GM21390 (cell line): ENCODE data around the gene ASAP3.
A peak's percentile ranks its signal among the peaks of the same experiment; 100 is the strongest.

Source experiments
- ATAC-seq: cut with Tn5 transposase; IDR thresholded peaks from one replicate; pipeline ENCODE4 v1.9.1; 2021; ENCODE audit not compliant: unreplicated experiment

ASAP3 gene

DNA sequence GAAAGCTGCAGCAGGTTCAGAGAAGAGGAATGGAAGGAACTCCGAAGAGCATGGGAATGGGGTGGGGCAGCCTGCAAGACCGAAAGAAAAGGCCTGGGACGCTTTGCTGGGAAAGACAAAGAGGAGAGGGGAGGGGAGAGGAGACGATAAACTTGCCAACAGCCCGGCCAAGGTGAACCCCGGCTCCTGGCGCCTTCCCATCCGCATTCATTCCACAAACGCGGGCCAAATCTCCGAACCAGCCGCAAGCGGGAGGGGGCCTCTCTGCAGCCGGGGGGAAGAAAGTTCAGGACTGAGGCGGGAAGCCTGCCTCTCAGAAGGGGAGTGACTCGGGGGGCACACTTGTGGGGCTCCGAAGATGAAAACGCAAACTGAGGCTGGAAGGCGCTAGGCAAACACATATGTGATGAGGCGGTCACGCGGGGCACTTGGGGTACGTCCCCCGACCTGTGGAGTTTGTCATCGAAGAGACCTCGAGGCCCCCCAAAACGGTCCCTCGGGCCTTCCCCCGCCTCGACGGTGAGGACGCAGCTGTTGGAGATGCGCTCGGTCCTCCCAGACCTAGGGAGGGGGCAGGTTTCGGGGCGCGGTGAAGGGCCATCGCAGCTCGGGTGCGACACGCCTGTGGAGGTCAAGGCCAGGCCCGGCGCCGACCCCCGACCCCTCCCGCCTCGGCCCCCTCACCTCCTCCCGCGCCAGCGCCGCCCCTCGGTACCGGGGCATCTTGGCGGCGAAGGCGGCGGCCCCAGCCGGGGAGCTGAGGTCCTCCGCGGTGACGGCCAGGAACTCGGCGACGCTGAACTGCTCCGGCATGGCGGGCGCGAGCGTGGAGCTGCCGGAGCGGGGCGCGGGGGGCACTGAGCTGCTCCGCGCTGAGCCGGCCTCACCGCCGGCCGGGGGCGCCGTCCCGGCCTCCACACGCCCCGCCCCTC, at the start of gene ASAP3:
Gene ASAP3, minus strand, starts transcription at position 859 of the 932 bp plus-strand sequence. Its CDS starts 46 bp downstream, at position 813.
- no peak for ATAC-seq

DNA sequence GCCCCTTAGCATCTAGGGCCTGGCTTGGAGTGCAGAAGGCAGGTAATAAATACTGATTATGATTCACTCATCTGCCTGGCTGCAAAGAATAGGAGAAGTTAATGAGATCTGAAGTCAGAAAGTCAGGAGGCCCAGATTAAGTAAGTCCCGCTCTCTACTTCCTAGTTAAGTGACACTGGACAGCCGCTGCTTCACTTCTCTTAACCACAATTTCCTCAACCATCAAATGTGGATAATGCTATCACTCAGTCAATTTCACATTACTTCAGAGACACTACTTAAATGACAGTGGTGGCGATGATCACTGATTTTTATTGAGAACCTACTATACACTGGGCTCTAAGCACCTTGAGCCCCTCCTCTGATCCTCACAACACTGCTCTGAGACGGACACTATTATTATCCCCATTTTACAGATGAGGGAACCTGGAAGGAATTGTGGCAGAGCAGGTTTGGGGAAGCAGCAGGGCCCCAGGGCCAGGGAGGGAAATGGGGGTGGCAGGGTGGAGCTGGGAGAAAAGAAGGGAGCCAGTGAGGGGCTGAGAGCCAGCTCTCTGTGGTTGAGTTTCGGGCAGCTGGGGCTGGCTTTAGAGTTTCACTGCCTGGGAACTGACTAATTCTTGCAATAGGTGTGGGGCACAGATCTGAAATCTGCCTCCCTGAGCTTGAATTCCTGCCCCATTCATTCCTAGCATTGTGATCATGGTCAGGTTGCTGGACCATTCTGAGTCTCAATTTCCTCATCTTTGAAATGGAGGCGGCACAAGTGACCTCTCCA, 49.5 kb upstream of the ASAP3 start:
- no peak for ATAC-seq

DNA sequence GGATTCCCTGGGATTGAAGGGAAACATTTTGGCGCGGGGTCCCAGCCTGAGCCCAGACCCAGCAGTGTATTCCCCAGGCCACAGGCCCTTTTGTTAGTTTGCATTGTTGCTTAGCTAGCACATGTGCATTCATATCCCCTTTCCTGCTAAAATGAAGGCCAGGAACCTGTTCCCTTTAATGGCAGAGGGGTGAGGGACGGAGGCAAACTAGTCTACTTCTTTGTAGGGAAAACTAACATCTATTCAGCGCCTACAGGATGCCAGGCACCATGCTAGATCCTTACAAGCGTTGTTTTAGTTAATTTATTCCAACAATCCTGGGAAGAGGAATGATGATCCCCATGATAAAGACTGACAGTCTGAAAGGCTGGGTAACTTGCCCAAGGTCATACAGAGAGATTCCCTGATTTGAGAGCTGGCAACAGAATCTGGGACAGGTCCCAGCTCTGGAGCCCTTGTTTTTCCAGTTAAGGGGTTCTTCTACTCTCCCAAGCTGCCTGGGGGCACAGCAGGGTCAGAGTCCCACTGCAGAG, 47.6 kb upstream of the ASAP3 start:
- no peak for ATAC-seq

DNA sequence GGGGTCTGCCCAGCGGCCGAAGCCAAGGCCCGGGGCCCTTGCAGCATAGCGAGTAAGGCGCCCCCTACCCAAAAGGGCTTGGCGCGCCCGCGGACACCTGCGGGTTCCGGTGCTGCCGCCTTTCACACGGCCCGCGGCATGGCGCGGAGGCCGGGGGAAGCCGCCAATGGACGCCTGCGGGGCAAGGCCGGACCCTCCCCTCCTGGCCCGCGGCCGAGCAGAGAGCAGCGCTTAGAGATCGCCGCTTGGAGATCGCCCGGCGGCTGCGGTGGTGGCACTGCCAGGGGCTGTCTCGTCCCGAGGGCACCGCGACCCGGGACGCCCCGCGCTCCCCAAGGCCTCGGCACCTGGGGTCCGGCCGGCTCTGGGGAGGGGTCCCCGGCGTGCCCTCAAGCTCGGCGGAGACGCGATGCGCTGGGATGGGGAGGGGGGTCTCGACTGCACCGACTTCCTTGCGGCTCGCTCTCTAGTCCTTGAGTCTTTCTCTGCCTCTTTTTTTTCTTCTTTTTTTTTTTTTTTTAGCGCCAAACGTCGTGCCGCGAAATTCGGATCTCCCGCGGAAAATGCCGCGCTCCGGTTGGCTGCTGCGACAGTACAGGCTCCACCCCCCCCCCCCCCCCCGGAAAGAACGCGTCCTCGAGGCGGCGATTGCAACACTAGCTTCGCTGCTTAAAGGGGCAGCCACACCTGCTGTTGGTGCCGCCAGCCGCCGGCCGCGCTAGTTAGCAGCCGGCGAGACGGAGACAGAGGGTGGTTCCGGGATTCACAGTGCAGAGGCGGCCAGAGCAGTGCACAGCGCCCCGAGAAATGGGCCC, 47.0 kb upstream of the ASAP3 start, which contains the start of gene E2F2:
Gene E2F2, minus strand, starts transcription at position 487 of the 815 bp plus-strand sequence. Its CDS starts 440 bp downstream, at position 47.
- peak; percentile 54 for ATAC-seq

DNA sequence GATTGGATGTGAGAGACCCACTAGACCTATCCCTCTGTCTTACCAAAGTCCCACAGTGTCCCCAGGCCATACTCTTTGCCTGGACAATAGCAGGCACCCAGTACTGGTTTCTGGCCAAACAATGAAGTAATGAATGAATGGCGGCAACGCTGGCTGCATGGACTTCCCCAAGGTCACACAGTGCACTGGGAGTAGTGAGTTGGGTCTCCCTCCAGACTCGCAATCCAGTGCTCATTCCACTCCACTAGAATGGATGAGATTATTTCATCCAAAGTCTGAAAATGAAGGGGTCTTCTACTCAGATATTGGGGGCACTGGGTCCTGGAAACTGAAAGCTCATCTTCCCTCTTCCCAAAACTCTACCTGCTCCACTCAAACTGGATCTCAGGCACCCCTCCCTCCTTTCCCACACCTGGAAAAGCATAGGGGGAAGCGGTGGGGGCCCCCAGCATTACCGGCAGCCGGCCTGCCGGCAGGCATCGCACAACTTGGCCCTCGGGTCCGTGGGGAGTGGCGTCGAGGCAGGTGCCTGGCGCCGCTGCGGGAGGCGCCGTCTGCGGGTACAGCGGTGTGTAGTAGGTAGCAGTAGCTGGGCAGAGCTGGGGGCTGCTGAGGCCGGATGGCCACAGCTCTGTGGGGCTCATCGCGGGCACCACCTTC, 46.2 kb upstream of the ASAP3 start:
- no peak for ATAC-seq

DNA sequence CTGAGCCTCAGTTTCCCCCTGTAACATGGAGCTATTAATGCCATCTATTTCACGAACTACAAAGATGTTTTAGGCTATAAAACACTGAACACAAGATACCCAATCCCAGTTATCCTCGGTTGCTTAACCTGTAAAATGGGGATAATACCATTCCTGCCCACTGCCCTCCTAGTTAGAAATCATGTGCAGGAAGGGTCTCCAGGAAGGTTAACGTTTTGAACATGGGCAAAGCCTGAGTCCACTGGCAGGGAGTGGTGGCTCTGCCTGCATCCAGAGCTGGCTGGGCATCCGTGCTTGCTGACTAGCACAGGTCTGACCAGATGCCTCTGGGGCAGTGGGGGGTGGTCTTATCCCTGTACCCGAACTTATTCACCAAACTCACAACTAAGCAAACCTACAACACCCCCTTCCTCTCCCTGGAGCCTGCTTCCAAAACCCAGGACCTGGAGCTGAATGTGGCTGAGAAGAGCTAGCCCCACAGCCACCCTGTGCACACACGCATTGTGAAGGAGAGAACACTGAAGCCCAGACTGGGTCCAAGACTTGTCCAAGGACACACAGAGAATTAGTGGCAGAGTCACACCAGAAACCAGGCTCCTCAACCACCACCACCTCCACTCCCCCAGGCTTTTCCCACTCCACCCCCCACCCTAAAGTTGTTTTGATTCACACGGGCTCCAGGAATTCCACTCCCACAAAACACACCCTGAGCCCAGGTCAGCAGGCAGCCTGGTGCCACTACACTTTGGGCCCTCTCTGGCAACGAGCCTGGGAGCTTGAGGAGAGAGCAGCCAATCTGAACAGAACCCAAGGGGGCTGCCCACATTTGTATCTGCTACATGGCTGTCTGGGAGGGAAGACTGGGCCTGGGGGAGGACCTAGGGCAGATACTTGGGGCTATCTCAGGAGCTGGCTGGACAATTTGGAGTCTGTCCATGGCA, 45.4 kb upstream of the ASAP3 start:
- ATAC-seq = no peak

DNA sequence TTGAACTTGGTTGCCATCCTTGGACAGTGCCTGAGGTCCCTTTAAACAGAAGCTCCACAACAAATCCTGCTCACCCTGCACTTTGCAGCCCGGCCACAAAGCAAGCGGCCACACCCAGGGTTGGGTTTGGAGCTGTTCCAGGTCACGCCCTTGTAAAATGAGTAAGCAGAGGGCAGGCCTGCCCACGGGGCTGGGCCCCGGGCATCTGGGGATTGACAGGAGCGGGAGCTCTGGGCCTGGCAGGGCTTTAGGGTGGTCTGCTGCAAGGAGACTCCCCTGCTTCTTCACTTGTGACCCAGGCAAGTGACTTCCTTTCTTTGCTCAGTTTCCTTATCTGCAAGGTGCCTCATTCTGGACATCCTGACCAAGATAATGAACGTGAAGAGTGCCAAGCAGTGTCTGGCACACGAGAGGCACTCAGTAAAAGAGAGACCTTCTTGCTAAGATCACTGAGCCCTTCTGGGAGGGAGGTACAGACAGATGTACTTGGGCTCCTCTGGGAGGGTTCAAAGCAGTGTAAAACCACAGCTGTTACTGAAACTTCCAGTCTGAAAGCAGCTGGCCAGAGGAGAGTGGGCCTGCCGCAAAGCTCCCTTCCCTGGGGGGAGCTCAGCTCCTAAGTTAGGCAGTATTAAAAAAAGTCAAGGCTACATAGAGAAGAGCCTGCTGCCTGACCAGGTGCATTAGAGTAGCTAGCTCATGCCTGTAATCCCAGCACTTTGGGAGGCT, 44.4 kb upstream of the ASAP3 start:
- peak; percentile 47 for ATAC-seq

DNA sequence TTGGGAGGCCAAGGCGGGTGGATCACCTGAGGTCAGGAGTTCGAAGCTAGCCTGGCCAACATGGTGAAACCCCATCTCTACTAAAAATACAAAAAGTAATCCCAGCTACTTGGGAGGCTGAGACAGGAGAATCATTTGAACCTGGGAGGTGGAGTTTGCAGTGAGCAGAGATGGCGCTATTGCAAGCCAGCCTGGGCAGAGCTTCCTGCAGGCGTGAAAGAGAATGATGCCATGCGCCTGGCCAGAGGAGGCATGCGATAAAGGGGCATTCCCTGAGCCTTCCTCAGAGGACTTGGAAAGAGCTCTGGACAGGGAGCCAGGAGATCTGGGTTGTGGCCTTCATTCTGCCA, 43.9 kb upstream of the ASAP3 start:
- no peak for ATAC-seq

DNA sequence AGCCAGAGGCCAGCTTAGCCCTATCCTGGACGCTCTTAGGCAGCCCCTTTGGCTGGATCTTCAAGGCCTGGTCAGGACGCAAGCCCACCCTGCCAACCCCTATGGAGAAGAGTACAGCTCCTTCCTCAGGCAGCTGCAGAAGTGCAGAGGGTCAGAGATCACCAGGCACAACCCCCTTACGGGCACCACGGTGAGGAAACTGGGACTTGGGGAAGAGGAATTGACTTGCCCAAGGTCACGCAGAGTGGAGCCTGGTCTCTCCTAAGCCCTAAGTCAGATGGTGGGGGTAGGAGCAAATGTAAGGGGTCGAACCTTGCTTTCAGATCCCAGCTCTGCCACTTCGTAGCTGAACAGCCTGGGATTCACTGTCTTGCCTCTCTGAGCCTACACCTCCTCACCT, 43.4 kb upstream of the ASAP3 start:
- no peak for ATAC-seq

DNA sequence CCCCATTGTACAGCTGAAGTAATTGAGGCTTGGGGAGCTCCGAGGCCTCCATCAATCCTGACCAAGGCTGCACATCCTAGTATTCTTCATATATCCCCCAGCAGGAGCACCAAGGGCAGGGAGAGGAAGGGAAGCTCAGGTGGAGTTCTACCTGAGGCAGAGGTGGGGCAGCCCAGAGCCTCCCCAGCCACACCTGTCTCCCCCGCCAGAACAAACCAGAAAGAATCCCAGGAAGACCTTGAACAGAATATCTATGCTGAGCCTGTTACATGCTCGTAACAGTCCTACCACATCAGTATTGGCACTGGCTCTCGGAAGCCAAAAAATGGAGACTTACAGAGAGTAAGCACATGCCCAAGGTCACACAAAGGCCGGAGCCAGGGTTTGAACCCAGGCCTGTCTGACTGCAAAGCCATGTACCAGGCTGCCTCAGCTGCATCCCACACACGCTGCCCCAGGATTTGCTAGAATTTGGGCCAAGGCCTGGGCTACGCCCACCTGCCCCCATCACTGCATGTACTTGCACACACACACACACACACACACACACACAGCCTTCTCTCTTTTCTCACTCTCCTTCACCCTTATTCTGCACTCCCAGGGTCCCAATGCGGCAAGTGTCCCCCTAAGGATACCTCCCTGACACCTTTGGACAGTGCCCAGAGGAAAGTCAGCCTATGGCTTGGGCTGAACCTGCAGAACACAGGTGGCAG, 42.5 kb upstream of the ASAP3 start:
- ATAC-seq = no peak

DNA sequence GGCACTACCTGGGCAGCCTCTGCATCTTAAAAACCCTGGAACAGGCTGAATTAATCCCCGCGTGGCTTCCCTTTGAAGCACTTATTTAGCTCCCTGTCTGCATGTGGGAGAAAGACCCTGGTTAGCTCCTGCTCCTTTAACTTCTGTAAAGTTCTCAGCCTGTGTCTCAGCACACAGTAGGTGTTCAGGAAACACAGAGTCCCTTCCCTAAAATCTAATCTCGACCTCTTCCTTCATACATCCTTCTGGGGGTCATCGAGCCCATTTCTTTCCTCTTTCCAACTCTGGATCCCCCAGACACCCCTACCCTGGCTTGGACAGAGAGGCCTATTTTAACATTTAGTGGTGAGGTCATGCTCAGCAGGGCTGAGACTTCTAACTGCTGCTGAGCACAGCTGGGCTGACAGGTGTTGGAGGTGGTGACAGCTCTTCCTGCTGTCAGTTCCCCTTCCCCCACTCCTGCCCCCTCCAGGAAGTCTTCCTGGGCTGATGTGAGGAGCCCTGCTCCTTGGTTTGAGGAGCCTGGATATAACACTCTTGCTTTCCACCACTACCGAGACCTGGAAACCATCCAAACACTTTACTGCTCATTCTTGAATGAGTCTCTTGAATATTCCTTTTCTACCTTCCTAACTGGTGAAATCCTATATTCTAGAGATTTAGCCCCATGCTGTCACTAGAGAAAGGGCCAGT, 41.7 kb upstream of the ASAP3 start:
- no peak for ATAC-seq

DNA sequence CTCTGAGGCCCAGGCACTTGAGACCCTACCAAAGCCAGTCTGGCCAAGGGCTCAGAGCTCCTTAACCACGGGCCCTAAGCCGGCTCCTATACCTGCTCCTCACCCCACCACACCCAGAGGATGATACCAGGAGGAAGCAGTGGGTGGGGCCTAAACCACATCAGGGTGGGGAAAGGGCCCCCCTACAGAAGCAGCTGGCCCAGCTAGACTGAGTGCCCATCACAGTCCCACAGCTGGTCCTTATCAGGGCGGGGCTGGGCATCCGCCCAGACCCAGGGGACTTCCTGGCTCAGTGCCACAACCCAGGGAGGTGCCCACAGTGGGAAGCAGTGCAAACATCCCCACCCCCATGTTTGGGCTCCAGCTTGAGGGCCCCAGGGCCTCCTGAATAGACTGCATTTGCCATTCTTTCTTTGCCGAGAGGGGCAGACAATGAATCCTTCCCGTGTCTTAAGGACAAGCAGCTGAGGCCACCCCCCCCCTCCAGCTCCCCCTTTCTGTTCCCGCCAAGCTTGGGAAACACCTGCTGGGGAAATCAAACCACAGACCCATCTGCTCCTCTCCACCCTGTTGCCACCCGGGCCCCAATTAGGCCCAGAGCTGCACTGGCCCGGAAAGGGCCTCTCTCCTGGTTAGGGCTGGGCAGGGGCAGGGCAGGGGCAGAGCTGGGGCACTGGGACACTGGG, 40.9 kb upstream of the ASAP3 start:
- no peak for ATAC-seq

DNA sequence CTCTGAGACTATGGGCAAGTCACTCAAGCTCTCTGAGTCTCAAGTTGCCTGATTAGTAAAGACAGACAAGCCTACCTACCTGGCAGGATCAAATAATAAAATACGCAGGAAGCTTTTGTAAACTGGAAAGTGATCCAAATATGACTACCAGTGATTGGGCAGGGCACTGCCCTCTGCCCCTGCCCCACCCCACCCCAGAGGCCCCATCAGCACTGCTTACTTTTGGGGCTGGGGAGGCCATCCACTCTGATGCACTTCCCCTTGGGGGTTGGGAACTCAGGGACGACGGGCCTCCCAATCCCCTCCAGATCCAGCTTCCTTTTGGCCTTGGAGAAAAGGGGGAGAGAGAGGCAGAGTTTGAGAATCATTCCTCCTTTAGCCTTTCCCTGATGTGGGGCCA, 40.2 kb upstream of the ASAP3 start:
- no peak for ATAC-seq

DNA sequence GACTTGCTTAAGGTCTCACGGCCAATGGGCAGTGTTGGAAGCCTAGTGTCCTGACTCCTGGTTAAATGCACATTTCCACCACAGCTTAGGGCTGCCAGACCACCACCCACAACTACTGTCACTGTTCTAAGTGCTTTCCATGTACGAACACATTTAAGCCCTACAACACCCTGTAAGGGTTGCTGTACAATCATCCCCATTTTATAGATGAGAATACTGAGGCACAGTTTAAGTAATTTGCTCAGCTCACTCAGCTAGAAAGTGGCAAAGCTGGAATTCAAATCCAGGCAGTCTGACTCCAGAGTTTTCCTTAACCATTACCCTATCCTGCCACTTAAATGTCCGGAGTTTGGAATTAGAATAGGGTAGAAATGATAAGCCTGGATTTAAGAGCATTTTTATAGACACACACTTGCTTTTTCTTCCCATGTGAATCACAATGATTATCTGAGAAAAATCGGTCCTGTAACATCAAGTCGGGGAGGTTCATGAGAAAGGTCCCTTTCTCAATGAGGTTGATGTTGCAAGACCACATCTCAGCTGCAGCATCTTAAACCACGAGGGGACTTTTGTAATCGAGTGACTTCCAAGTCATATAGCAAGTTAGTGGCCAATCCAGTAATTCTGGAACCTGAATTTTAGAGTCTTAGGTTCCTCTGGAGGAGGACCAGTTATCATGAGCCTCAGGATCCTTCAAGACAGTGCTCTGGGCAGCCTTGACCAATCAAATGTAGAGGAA, 38.4 kb upstream of the ASAP3 start:
- ATAC-seq = no peak

DNA sequence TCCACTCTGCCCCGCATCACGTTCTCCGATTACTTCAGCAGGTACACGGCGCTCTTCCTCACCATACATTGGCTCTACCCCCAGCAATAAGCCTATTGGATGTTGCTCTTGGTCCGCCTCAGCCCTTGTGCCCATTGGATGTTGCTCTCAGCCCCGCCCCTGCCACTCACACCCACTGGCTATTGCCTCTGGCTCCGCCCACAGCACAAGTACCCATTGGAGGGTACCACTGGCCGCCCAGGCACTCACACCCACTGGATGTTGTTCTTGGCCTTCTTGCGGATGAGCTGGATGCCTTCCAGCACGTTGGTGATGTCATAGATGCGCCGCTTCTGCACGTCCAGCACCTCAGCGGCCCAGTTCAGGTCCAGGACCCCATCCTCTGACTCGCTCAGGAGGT, 37.6 kb upstream of the ASAP3 start:
- no peak for ATAC-seq

DNA sequence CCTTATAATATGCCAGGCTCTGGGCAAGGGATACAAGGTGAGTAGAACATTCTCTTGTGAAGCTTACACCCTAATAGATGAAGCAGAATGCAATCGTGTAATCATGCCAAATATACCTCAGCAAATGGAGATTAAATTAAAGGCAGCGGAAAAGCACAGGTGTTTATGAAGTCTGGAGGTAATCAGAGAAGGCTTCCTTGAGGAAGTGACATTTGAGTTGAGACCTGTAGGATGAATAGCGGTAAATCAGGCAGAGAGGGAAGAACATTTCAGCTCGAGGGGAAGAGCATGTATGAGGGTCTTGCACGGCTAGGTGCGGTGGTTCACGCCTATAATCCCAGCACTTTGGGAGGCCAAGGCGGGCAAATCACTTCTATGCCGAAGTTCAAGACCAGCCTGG, 33.6 kb upstream of the ASAP3 start:
- ATAC-seq = no peak
